ENCODE measurements around the gene CTSO. TPM values are rescaled to one million over a fixed set of nuclear protein-coding genes. Genes with fewer than 3 reads are reported as not detected.

Gene CTSO
- total RNA-seq, 1 donor = 10.8 TPM

GRCh38 chr4:155978810-155979209 is 25.1 kb upstream of the CTSO start:
- no peak overlapping the region for H3K4me3 ChIP-seq (ENCODE audit: low read depth, low read length)
- no peak for TF ChIP-seq CTCF (IDR thresholded peaks at IDR 0.05; ENCODE audit: insufficient read depth, low read depth, low read length)
- DNase-seq (ENCODE audit: low read depth) = no peak

- no peak overlapping the region for H3K4me3 ChIP-seq (ENCODE audit: low read depth, low read length)
- DNase-seq (ENCODE audit: low read depth) = no peak
- no peak for TF ChIP-seq CTCF (IDR thresholded peaks at IDR 0.05; ENCODE audit: insufficient read depth, low read depth, low read length)
Measured at GRCh38 chr4:155975511-155975910, 21.8 kb upstream of the CTSO start.

GRCh38 chr4:155974996-155975395 is 21.3 kb upstream of the CTSO start:
- H3K4me3 ChIP-seq (ENCODE audit: low read depth, low read length) = no peak overlapping the region
- no peak for DNase-seq (ENCODE audit: low read depth)
- TF ChIP-seq CTCF (IDR thresholded peaks at IDR 0.05; ENCODE audit: insufficient read depth, low read depth, low read length) = no peak

GRCh38 chr4:155974476-155974749 is 20.7 kb upstream of the CTSO start:
- no peak for TF ChIP-seq CTCF (IDR thresholded peaks at IDR 0.05; ENCODE audit: insufficient read depth, low read depth, low read length)
- DNase-seq (ENCODE audit: low read depth) = no peak
- no peak overlapping the region for H3K4me3 ChIP-seq (ENCODE audit: low read depth, low read length)

- peak; percentile 29 for DNase-seq (ENCODE audit: low read depth)
- no peak overlapping the region for H3K4me3 ChIP-seq (ENCODE audit: low read depth, low read length)
- TF ChIP-seq CTCF (IDR thresholded peaks at IDR 0.05; ENCODE audit: insufficient read depth, low read depth, low read length) = no peak
Measured at GRCh38 chr4:155973639-155974475, 20.2 kb upstream of the CTSO start.

GRCh38 chr4:155972098-155972497 is 18.4 kb upstream of the CTSO start:
- TF ChIP-seq CTCF (IDR thresholded peaks at IDR 0.05; ENCODE audit: insufficient read depth, low read depth, low read length) = peak; percentile 64
- DNase-seq (ENCODE audit: low read depth) = peak; percentile 52
- H3K4me3 ChIP-seq (ENCODE audit: low read depth, low read length) = no peak overlapping the region
